HG02973 (cell line): ENCODE results near the gene FOXC2.

Source experiments
- ATAC-seq: cut with Tn5 transposase; IDR thresholded peaks from one replicate; pipeline ENCODE4 v1.9.1; 2021; ENCODE audit warnings: moderate library complexity; ENCODE audit not compliant: unreplicated experiment

Gene FOXC2

DNA sequence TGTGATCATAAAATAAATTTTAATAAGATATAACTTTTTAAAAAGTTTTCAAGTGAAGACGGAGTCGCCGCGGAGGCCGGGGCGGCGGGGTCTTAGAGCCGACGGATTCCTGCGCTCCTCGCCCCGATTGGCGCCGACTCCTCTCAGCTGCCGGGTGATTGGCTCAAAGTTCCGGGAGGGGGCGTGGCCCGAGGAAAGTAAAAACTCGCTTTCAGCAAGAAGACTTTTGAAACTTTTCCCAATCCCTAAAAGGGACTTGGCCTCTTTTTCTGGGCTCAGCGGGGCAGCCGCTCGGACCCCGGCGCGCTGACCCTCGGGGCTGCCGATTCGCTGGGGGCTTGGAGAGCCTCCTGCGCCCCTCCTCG, at the start of gene FOXC2:
FOXC2 (plus strand) TSS at position 229 of the 365 bp plus-strand sequence. CDS start 507 bp downstream, outside the sequence.
- ATAC-seq = no peak

DNA sequence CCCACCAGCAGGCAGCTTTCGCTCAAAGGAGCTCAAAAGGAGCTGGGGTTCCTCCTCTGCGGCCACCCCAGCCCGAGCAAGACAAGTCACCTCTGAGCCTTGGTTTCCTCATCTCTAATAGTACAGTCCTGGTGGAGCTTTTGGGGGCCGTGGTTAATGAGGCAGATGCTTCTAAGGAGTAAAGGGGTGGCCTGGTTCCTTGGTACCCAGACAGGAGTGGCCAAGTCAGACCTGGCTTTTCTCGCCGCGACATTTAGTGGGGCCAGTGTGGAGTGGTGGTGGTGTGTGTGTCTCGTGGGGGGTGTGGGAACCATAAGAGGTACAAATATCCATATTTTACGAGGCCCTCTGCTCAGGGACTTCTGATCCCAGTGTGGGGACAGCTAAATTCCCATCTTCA, 49.6 kb upstream of the FOXC2 start:
- no peak for ATAC-seq

DNA sequence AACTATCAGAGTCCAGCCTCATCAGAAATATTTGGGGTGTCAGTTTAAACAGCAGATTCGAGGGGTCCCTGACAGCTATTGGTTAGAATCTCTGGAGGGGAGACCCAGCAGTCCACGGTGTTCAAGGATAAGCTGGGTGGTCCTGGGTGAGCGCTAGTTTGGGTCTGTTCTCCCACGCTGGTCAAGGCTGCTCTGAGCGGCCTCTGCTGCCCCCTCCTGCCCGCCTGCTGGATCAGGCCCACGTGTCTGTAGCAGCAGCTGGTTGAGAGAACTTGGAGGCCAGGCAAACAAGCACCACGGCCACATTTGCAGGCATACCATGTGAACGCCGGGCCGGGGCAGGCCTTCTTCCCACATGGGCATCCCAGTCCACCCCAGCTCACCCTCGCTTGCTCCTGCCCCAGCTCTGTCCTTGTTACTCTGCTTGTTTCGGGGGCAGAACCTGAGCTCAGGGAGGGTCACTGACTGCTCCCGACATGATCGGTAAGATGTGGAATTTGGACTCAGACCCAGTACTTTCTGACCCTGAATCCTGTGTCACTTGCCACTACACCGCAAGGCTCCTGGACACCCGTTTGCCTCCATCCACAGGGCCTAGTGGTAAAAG, 48.9 kb upstream of the FOXC2 start:
- ATAC-seq = no peak

DNA sequence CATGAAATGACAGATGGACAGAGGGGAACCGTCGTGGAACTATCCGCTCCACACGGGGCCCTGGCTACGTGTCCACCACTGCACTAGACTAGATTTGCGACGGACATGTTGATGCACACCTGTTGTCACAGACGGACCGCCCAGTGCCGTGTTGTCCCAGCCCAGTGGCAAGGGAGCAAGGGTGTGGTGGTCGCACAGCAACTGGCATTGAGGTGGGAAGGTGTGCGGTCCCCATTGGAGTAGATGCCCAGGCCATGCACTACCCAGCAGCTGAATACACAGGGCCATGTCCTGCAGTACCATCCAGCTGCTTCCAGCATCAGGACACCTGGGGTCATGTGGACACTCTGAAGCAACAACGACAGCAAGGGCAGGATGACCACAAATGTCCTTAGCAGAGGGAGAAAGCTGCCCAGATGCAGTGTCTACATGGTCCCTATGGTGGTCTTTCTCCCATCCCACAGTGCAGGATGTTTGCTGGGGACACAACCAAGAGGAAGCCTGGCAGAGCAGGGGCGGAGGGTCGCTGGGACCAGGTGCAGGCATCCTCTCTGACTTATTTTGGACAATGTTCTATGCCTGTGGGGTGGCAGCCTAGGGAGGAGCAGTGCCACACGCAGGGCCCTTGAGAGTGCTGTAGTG, 47.5 kb upstream of the FOXC2 start:
- ATAC-seq = no peak

DNA sequence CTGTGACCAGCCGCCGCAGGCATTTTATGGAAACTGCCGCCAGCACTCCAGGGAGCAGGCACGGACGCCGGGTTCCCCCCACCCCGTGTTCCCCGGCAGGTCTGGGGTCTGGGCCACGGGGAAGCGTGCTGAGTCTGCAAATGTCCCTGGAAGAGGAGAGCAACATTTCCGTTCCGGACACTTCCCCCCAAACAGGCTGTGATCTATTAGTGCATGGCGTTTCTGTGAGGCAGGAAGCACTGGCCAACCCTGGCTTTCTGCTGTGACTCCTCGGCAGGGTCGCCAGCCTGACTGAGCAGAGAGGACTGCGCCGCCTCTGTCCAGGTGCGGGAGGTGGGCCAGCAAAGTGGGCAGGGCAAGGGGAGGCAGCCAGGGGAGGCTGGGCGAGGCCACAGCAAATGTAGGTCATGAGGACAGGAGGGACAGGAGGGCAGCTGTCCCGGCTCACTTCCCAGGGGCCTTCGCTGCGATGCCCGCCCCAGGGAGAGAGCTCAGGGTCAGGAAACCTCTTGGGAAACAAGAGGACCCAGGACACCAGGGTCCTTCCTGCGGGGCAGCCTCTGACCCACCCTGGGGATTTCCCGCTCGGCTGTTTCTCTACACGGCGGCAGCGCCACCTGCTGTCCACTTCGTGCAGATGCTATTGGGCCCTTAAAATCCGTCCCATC, 46.8 kb upstream of the FOXC2 start:
- no peak for ATAC-seq

DNA sequence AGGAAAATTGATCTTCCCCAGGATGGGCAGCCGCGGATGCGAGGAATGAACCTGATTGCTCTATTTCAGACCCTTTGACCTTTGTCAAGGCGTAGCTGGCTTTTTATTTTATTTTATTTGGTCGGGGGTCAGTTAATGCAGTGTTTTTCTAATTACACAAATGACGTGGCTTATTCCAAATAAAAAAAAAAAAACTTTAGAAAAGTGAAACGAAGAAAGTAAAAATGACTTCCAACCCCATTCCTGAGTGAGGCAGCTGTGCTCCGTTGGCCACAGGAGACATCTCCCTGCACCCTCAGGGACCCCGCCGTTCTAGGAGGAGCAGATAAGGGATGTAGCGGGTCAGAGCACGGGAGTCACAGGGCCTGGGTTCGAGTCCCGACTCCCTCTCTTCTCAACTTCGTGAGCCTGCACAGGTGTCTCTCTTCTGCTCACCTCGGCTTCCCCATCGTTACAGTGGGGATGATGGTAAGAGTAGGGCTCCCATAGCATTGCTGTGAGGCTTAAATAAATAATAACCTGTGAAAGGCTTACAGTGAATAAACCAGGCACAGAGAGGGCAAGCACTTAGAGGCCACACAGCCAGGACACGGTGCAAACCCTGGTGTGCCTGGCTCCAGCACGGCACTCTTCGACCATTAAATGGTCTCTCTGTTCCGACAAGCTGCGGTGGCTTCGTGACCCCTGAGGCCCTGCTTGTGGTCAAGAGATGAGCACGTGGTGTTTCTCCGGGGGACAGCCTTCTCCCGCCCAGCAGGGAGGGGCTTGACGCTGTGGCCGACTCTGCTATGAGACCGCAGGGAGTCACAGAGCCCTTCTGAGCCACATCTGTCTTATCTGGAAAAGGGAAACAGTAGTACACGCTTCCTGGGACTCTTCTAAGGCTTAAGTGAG, 46.1 kb upstream of the FOXC2 start:
- ATAC-seq = no peak

DNA sequence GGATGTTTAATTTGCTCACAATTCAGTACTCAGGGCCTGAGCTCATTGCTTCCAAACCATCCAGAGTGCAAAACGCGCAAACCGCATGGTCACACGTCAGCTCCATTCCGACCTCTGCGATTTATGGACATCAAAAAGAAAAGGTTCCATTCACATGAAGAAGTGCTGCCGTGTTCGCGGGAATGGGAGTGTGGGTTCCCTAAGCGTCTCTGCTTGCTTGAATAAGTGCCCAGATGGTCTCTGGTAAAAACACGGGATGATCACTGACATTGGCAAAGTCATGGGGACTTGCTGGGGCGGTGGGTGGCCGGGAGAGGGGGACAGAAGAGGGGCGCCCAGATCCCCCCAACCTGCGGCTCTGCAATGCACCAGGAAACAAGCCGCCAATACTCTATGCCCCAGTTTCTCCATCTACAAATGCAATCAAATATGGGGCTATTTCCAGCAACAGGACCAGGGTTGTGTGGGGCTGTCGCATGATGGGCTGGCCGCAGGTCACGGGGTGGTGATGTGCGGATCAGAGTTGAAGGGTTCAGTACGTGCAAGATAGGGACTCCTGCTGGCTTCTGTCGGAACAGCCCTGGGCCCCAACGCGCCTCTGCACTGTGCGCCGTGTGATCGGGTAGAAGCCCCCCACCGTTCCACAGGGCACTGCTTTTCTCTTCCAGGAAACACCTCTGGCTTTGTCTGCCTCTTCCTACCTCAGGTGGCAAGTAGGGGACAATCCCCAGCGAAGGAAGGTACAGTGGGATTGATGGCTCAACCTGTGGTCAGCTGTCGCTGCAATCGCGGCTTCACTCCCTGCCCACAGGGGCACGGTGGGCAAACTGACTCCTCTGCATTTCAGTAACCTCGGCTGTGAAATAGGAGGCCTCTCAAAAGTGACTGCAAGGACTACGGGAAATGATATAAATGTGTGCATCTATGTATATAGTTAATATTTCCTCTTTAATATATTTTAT, 45.1 kb upstream of the FOXC2 start:
- no peak for ATAC-seq

DNA sequence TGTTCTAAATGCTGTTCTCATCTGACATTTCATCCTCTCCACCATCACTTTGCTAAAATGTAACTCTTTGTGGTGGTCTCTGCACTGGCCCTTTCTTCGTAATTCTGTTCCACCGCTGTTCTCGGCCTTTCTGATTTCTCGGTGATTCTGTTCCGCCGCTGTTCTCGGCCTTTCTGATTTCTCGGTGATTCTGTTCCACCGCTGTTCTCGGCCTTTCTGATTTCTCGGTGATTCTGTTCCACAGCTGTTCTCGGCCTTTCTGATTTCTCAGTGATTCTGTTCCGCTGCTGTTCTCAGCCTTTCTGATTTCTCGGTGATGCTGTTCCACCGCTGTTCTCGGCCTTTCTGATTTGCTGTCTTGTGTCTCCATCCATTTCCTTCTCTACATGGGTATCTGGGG, 44.0 kb upstream of the FOXC2 start:
- ATAC-seq = no peak

DNA sequence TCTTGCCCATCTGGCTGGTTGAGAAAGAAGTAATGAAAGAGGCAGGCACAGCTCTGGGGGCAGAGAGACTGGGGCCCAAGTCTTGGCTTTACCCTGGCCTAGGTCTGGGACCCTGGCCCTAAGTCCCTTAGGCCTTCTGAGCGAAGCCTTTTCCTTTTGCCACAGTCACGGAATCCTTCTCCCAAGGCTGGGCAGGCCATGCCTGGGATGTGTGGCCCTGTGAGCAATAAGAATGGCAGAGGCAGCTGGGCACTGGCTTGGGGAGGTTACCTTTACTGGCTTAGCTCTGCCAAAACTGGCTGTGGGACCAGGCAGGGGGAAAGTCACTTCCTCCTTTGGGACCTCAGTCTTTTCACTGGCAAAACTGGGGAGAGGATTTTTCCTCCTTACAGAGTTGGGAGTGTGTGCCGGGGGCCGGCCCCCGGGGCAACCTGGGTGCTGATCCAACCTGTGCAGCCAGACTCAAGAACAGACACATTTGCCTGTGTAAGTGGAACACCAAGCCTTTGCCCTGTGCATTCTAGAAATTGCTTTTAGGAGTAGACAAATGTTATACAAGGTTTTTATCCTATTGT, 43.4 kb upstream of the FOXC2 start:
- no peak for ATAC-seq

DNA sequence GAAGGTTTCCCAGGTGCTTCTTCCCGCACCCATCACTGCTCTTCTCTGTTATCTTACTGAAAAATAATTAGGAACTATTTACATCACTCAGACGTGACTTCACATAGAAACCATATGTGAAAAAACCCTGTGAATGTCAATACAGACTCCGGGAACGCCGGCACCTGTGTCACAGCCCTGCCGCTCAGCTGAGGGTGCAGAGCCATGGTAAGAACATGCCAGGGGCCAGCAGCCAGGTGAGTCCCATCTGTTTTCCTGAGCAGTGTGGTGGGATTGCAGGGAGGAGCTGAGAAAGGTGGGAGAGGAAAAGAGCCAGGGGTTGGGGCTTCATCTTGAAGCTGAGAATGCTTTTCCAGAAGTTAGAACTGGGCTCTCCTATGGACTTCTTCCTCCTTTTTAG, 42.6 kb upstream of the FOXC2 start:
- ATAC-seq = no peak

DNA sequence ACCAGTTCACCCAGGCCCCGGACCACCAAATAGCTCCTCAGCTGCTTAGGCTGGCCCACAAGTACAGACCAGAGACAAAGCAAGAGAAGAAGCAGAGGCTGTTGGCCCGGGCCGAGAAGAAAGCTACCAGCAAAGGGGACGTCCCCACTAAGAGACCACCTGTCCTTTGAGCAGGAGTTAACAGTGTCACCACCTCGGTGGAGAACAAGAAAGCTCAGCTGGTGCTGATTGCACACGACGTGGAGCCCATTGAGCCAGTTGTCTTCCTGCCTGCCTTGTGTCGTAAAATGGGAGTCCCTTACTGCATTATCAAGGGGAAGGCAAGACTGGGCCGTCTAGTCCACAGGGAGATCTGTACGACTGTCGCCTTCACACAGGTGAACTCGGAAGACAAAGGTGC, 40.9 kb upstream of the FOXC2 start:
- no peak for ATAC-seq

DNA sequence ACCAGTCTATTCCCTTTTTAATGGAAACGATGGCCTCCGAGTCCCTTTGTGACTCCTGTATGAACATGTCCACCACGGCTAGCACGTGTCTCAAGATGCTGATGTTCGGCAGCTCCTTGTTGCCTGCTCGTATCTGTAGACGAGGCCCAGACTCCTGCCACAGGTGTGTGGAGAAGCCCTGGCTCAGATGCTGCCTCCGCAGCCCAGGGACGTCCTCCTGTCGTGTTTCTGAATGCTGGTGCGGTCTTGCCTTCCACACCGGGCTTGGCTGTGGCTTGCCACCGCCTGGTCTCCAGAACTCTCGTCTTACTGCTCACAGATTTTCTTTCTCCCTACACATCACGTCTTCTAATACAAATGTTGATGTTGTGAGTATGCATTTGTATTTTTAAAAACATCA, 39.3 kb upstream of the FOXC2 start:
- ATAC-seq = no peak

DNA sequence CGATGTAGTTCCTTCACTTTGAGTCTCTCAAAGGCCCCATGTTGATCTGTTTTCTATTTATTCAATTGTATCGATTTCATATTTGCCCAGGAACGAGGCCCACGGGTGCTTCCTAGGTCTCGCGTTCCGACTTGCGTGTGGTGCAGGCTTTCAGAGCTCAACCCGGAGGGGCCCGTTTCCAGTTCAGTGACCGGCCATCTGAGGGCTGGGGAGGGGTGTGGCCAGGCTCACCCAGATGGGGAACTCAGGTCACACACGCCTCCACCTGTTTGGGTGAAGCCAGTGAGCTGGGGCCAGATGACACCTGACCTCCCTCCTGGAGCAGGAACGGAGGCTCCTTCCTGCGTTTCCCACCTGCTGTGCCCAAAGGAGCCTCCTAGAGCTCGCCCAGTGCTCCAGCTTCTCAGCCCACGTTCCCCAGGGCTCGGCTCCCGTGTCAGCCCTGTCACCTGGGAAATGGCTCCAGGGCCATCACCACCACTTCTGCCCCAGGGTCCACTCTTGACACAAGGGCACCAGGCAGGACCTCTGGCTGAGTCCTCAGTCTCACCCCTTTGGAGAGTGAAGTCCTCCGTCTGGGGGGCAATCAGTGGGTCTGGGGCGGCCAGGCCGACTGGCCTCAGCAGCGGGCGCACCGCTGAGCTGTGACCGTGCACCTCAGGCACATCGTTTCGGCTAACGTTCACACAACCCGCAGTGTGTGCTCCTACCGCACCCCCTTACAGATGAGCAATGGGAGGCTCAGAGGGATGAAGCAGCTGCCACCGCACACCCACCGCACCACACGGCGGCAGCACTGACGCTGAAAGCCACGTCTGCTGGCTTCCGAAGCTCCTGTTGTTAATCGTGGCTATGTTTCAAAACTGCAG, 38.3 kb upstream of the FOXC2 start:
- no peak for ATAC-seq

DNA sequence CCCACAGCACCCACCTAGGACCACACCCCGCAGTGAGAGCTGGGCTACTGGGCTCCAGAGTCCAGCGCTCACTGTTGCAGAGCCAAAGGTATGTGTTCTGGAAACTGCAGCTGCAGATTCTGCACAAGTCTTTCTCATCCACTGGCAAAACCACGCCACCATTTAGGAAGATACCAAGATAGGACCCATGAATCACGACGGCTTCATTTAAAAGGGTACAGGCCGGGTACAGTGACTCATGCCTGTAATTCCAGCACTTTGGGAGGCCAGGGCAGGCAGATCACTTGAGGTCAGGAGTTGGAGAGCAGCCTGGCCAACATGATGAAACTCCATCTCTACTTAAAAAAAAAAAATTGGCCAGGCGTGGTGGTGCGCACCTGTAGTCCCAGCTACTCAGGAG, 37.5 kb upstream of the FOXC2 start:
- ATAC-seq = no peak

DNA sequence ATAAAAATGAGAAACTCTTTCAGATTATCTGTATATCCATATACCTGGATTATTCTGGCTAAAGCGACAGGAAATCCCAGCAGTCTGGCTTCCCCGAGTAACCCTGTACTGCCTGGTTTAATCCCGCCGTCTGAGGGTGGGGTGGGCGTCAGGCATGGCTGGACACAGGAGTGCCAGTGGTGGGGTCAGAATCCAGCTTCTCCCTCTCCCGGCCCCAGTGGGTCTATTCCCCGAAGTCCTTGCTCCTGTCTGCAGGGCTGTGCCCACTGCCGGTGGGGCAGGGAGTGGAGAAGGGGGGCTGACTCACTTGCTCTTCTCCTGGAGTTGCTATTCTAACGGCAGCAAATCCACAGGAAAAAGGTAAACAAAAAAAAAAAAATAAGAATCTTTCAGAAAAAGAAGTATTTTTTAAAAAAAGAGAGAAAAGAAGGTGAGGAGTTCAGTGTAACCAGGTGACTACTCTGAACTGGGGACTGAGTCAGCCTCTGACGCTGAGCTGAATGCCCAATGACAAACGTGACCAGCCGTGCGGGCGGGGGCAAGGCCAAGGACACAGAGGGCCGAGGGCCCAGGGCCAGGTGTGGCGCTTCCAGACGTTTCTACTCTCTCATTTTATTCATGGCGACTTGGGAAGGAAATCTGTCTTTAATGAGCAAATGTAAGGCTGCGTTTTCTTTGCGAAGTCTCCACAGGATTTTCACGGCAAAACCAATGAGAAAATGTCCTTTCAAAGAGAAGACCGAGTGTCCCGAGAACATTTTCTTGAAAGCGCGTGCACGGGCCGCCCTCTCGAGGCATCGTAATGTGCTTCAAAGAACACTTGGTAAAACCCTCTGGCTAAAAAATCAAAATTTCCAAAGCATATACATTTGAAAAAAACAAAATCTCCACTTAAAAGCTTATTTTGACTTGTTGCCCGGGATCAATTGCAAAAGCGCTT, 36.1 kb upstream of the FOXC2 start:
- ATAC-seq = no peak

DNA sequence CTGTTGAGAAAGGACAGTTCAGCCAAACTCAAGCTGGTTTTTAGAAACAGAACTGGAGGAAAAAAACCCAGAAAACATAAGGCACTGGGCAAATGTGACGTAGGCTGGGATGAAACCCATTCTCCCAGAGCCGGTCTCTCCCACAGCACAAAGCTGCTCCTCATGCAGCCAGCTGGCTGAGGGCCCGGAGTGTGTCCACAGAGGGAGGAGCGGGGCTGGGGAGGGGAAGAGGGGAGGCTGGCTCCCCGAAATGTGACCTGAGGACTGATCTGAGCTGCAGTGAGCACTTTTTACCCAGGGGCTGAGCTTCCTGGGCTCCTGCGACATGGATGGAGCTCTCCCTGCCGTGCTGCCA, 35.5 kb upstream of the FOXC2 start:
- no peak for ATAC-seq

DNA sequence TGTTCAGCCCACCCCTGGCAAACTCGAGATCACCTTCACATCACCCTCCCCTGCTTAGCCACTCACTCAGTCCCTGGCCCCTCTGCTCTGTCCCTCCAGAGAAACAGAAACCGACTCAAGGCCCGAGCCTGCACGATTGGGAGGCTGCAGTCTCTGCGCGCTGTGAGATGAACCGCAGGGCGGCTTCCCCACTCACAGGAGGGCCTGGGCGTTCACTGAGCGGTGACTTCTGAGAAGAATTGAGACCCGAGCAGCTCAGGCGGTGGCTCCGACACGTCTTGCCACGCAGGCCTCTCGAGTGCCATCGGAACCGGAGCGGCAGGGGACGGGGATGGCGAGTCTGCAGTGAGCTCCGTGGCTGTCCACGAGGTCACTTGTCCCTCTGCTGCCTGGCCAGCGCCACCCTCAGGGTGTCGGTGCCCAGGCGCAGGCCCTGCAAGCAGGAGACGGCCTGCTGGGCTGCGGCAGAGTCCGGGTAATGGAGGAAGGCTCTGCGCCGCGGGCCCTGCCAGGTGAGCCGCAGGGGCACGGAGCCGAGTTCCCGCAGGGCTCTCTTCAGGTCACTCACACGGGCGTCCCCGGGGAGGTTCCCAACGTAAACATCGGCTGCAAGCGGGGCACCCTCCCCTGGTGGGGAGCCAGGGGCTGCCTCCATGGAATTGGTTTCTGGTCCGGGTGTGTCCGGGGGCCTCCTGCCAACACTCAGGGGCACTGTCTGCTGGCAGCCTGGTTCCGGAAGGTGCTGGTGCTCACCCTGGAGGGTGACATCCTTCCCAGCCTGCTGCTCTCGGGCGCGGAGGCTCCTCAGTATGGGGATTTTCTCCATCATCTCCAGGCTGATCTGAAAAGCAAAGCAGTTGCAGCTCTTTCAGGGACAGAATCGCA, 34.7 kb upstream of the FOXC2 start:
- ATAC-seq = no peak
